SU-DHL-6 (cell line): ENCODE results near the gene UBE2D2.

Experiments used
- EZH2phosphoT487 ChIP-seq: fragments of 200-600 bp; sonication (generic), shearing (Covaris generic); conservative IDR thresholded peaks from 2 replicates; pipeline ENCODE4 v1.6.1; 2018; ENCODE audit warnings: mild to moderate bottlenecking, antibody characterized with exemption, low read length, moderate library complexity, mixed read lengths
- TF ChIP-seq, protein P1 (sequence below): fragments of 200-600 bp; sonication (generic); IDR thresholded peaks from one replicate; pipeline ENCODE4 v1.5.1; 2017; ENCODE audit warnings: antibody characterized with exemption, mild to moderate bottlenecking, low read length, moderate library complexity; ENCODE audit not compliant: insufficient read depth, poor library complexity, severe bottlenecking

DNA sequence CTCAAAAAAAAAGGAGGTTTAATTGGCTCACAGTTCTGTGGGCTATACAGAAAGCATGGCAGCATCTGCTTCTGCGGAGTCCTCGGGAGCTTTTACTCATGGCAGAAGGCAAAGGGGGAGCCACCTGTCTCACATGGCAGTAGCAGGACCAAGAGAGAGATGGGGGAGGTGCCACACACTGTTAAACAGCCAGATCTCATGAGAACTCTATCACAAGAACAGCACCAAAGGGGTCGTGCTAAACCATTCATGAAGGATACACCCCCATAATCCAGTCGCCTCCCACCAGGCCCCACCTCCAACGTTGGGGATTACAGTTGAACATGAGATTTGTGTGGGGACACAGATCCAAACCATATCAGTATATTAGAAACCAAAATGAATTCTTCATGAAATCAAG lies 58.7 kb downstream of the UBE2D2 start:
- TF ChIP-seq, protein P1, sequence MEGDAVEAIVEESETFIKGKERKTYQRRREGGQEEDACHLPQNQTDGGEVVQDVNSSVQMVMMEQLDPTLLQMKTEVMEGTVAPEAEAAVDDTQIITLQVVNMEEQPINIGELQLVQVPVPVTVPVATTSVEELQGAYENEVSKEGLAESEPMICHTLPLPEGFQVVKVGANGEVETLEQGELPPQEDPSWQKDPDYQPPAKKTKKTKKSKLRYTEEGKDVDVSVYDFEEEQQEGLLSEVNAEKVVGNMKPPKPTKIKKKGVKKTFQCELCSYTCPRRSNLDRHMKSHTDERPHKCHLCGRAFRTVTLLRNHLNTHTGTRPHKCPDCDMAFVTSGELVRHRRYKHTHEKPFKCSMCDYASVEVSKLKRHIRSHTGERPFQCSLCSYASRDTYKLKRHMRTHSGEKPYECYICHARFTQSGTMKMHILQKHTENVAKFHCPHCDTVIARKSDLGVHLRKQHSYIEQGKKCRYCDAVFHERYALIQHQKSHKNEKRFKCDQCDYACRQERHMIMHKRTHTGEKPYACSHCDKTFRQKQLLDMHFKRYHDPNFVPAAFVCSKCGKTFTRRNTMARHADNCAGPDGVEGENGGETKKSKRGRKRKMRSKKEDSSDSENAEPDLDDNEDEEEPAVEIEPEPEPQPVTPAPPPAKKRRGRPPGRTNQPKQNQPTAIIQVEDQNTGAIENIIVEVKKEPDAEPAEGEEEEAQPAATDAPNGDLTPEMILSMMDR, result no peak
- TF ChIP-seq EZH2phosphoT487, result no peak
